Measurements from ENCODE around the gene VSX1.

Gene VSX1

DNA sequence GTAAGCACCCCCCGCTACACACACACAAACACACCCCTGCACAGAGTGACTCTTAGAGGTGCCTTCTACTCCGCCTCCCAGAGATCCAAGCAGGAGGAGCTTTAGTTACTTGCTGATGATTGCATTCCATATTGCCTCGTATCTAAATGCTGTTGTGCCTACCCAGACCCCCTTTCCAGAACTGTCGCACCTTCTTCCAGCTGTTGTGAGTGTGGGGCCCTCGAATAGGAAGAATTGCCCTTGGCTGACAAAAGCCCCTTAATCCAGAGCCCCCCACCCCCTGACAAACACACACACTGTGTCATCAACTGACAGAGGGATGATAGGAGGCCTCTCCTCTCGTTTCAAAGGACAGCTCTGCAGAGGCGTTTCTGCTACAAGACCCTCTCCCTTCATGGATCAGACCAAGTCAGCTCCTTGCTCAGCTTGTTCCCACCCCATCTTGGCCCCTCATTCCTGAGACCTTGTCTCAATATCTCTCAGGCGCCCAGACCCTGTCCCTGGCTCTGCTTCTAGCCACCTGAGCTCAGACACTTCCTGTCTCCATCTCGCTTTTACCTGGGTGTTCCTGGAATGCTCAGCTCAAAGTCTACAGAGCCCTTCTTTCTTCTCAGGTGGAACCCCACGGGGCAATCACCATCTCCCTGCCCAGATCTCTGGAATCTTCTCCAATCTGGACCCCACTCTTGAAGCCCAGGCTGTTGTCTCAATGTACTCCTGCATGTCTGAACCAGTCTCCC is 4.0 kb upstream of the VSX1 start:
- no peak for DNase-seq

DNA sequence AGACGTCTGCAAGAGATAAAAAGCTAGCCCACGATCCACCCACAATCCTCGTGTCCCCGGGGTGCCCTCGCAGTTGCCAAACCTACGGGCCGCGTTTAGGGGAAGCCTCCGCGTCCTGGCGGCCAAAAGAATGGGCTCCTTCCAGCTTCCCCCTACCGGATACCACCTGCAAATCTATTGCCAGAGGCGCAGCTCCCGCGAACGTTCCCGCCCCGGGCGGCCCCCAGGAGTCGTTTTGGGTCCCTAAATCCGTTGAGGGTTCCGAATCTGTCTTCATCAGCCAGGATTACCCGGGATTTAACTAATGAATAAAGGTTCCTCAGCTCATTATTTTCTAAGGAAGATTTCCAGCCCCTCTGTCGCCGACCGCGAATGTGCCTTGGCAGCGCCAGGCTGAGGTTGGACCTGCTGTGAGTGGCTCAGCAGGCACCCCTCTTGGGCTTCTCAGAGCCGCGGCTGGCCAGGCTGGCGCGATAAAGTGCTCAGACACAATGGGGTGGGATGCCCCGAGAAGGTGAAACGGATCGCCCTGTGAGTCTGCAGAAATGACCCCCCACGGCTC is 2.8 kb upstream of the VSX1 start:
- DNase-seq = peak in 2 of 3 donors; percentile 21 to 55

DNA sequence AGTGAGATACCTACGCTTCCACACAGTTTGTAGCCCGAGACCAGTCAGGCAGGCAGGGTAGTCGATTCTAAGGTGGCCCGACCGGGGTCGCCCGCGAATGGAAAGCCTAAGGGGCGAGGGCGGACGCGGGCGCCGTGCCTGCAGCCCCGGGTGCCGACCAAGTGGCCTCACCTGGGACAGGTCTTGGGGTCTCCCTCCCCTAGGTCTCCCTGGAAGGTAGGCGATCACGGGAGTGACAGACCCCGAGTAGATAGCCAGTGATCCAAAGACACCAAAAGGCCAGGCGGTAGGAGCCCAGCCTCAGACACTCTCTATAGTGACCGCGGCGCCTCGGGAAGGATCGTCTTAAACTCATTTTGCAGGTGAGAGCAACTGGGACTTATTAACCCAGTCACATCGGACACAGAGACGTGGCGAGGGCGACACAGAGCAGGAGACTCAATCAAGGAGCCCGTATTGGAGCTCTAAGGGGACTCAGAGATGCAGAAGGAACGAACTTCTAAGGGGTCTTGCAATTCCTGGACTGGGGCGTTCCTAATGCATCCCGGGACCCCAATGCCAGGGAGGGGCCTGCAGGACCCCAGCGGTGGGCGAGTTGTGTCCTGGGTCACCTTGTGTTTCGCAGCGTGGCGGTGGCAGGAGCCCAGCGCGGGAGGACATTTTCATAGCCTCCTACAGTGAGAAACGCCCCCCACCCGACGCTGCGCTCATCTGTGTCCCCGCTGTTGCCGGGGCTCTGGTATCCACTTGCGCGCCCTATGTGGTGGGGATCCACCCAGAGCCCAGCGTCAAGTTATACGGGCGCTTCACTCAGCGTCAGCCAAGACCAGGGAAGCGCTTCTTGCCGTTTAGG is 2.1 kb upstream of the VSX1 start:
- peak in 1 of 3 donors; percentile 43 for DNase-seq

DNA sequence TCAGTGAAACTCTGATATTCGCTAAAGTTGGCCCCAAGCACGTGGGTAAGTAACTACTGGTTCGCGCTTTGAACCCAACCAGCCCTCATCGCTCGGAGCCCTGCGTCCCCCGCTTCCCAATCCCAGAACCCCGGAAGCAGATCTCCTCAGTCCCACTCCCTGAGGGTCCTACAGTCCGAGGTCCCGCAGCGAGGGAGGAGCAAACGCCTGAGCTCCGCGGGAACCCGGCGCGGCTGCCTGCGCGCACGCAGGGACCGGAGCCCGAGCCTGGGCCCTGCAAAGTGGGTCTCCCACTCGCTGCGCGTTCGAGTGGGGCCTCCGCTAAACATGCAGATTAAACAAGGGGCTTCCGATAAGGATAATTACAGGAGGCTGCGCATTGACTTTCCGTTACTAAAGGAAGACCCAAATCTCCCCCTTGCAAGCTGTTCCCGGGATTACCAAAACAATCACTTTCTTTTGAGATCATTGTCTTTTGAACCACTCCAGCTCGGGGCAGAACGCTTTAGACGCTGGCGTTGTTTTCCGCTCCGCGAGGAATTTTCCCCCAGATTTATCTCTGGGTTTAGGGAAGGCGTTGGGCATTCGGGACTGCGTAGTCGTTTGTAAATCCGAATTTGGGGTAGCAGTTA is 1.3 kb upstream of the VSX1 start:
- no peak for DNase-seq

DNA sequence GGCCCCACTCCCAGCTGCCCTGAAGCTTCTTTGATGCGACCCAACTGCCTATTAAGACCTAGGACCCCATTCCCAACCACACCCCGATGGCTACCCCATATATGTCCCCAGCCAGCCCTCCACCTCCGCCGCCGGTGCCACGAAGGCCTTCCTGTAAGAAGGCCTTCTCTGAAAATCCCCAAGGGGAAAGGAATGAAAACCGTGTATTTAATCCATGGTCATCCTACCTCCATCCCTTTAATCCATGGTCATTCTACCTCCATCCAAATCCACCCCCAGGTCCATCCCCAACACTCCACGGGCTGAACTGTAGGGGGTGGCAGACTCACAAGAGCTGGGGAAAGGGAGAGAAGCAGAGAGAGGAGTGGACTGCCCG is 545 bp upstream of the VSX1 start:
- no peak for DNase-seq

DNA sequence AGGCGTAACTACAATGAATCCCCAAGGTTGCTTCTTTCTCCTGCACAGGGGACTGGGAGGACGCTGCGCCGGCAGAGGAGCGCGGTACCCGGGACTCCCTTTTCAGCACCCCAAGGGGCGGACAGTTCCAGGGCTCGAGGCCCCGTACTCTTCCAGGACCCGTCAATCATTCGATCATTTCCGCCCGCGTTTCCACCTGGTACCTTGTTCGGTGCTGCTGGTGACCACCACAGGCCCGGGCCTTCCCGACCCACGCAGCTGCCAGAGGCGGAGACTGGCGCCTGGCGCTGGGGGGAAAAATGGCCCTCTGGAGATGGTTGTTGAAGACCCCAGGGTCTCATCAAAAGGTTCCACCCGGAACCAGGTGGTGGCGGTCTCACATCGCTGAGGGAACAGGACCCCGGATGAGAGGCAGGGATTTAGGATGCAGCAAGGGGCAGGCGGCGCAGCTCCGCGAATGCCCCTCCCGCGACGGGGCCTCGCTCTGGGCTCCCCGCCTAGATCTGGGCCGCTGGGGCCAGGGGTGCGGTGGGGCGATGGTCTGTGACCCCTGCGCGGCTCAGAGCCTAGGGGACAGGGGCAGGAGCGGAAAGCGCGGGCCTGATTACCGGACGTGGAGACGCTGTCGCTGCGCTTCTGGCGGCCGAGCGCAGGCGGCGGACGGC is 744 bp downstream of the VSX1 start:
- peak in 2 of 3 donors; percentile 17 to 56 for DNase-seq

DNA sequence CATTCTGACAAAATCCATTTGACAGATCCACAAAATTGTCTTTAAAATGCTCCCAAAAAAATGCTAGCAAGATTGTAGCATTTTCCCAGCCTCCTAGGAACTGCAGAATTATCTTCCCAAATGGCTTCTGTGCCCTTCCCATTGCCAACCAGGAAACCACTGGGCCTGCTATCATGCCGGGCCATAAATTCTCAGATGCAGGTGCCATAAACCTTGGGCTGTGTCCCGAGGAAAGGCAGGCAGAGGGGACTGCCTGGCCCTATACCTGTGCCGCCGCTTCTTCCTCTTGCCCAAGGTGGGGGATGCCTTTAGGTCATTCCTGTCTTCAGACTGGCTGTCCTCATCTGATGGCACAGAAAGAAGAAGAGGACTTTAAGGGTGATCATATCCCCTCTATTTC is 2.8 kb downstream of the VSX1 start:
- no peak for DNase-seq

DNA sequence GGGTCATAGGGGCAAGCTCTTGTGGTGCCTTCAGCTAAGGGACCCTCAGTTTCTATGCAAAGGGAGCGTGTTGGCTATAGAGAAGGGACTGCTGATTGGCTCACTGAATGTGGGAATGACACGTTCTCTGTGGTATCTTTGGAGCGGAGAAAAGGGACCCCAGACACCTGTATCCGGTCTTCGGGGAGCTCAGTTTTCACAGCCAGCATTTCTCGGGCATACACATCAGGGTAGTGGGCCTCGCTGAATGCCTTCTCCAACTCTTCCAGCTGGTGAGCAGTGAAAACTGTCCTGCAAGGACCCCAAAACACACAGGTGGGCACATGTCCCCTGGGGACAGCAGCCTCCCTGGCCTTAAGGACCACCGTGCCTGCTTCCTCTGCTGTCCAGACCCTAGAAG is 3.3 kb downstream of the VSX1 start:
- DNase-seq = no peak

DNA sequence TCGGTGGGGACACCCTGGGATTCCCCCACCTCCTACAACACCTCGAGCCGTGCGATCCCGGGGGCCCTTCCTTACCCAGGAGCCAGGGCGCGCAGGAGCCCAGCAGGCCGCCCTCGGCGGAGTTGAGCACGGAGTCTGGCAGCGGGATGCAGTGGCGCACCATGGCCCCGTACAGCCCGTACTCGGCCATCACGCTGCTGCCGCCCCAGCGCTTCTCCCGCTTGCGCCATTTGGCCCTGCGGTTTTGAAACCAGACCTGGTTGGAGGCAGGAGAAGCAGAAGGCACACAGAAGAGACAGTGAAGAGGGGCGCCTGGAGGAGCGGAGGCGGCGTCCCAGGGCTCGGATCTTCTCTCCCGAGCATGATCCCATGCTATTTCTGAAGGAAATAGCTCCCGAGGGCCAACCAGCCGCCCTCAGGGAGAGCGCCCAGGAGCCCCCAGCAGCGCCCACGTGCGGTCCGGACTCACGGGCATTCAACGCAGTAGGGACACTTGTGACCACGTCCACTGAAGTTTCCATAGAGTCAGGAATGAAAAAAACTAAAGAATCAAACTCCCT is 4.3 kb downstream of the VSX1 start:
- DNase-seq = peak; percentile 33 to 68 (median 57)

DNA sequence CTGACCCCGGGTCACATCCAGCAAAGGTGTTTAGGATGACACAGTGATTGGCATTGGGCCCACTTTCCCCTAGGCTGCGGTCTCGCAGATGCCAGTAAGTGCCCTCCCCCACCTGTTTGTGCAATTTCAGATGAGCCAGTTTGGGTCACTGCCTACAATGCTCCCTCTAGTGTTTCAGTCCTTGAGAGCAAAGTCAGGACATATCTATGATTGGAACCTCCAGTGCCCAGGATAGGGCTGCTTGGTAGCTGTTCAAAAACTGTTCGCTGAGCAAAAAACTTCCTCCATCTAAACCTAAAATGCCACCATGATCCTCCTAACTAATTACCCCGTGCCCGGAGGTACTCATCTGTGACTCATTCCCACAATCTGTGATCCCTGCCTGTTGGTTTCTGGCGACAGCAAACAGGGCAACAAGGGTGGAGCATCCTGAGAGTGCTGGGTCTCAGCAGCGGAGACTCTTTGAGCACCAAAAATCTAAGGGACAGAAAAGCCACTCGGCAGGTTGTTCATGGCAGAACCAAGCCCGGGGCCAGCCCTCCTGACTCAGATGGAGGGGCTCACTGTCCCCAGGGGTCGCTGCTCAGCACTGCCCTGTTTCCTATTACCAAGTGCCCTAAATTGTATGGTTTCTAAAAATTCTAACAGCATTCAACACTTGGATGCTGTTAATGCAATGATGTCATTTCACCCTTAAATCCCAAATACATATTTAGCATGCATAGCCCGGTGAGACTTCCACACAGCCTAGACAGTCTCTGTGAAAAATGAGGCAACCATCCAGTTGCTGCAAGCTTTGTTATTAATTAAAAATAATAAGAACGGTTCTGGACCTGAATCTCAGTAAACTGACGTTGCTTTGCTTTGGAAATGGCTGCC is 5.0 kb downstream of the VSX1 start:
- peak in 2 of 3 donors; percentile 29 to 38 for DNase-seq

DNA sequence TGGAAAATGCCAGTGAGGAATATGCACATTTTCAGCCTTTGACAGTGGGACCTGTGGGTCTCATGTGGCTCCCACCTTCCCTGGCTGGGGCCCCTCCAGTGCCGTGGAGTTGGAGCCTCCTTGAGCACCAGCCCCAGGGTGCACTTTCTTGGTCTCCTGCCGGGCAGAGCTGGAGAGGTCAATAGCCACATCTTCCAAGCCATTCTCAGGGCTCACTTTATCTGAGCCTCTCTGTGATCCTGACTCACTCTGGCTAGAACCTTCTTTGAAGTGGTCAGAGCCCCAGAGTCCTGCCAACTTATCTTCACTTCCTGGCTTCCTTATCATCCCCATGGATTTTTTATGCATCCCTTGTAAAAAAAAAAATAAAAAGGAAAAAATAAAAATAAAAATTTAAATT is 5.7 kb downstream of the VSX1 start:
- no peak for DNase-seq

DNA sequence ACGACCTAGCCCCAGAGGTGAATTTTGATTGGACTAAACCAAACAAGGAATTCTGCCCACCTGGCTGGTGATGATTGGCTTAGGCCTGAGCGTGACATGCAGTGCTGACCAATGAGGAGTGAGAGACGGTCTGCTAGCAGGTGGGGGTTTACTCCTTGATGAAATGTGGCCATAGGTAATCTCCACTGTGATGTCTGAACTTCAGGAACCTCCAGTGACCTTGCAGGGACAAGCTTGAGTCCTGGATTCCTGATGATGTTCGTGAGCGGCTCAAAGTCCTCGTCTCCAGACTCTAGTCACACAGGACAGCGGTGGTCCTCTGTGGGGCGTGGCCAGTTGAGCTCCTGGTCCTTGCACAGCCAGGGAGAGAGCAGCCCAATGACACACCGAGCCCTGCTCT is 8.4 kb downstream of the VSX1 start:
- DNase-seq = no peak

DNA sequence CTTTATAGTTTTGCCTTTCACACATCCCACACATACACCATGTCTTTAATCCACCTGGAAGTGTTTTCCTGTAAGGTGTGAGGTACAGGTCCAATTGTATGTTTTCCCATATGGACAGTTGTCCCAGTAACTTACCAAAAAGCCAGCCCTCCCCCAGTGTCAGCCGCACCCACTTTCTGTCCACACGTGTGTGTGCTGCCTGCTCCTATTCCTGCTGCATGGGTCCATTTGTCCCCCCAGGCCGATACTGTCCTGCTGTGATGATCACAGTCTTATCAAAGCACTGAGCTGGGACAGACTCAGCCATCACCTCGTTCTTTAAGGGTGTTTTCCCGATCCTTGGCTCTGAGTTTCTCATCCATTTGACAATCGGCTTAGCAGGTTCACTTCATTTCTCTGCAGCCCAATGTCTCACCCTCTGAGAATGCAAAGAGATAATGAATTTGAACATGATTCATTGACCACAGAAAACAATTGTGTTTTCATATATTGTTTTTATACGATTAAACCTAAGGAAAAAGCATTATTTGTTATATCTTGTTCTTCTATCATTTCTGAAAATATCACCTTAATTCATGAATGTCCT is 9.6 kb downstream of the VSX1 start:
- DNase-seq = no peak

DNA sequence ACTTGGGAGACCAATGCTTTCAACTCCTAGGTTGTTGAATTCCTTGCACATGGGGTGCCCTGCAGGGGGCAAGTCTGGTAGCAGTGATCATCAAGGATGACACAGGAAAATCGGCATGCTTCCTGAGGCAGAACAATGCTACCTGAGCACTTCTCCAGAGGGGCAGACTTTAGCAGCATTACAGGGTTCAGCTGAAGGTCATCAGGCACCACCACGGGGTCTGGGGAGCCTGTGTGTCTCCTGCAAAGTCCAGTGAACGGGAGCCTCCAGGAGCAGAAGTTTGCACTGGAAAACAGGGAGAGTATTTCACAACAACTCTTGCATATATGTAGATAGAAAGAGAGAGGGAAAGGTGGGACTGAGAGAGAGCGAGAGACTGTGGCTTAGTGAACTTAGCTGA is 10.2 kb downstream of the VSX1 start:
- no peak for DNase-seq

DNA sequence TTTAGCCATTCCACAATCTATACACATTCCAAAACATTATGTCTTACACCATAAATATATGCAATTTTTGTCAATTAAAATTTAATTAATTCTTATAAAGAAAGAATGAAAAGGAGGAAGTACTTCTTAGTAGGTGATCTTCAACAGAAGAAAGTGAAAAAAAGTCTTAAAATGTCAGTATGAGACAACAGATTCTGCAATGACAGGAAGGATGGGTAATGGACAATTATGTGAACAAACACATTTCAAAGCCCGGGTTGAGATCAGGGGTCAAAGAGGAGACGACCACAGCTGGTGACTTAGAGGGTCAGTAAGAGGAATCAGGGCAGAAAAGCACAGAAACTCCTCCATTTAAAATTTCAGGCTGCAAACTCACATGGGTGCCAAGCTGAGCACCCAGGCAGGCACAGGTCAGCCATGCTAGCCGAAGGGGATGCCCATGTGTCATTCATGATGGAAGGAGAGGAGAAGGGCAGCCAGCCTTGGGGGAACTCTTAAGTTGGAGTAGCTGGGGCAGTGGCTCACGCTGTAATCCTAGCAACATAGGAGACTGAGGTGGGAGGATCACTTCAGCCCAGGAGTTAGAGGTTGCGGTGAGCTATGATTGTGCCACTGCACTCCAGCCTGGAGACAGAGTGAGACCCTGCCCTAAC is 11.0 kb downstream of the VSX1 start:
- DNase-seq = no peak

DNA sequence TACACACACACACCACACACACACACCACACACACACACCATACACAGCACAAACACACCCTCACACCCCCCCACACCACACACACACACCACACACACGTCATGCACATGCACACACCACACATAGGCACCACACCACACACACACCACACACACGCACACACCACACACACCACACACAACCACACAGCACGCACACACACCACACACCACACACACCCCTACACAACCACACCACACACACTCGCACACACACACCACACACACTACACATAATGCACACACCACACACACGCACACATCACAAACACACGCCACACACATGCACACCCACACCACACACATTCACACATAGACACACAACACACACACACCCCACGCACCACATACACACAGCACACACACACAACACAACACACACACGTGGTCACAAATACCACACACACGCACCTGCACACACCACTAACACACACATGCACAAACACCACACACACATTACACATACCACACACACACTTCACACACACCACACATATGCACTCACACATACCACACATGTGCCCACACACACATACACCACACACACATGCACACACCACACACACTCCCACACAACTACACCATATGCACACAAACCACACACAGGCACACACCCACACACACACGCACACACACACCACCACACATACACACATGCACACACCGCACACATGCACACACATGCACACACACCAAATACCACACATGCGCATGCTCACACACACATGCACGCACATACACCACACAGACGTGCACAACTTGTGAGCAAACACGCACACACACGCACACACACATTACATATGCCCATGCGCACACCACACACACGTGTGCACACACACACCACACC is 14.6 kb downstream of the VSX1 start:
- no peak for DNase-seq

DNA sequence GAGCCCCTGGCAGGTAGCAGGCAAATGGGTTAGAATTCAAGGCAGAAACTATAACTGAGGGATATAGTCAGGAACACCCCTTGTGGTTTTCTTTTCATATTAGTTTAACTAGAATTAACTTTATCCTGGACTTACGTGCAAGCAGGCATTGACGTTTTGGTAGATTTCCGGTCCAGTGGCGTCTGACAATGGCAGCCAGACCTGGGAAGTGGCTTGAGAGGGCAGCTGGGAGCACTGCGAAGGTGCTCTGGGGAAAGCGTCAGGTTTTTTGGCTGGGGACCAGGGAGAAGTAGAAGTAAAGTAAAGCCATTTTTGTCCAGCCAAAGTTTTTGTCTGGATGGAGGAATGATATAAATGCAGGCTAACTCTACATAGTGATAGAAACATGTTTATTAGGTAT is 15.6 kb downstream of the VSX1 start:
- no peak for DNase-seq

DNA sequence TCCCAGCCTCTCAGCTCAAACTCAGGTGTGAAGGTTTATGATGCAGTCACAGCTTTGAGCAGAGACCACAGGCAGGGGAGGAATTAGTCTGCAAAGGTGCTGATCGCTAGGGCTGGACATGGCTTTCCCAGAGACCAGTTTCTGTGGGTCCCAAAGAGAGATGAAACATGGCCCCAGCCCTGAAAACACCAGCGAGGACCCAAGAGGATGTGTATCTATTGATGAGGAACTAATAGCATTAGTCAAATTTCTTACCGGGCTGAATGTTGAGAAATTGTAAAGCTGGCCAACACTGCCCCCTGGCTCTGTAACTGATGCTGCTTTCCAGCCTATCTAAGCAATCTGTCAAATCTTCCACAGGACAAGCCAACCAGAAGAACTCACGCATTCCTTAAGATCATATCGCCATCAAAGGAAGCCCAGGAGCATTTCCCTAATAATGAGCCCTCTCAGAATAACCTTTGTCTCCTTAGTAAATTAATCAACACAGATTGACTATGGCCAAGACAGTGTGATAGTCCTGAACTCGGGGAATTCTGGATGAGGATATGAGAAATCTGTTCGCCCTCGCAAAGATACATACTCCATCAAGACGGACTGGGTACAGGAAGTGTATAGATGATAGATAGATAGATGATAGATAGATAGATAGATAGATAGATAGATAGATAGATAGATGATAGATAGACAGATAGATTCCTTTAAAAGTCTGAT is 16.2 kb downstream of the VSX1 start:
- DNase-seq = peak; percentile 73 to 79 (median 78)

DNA sequence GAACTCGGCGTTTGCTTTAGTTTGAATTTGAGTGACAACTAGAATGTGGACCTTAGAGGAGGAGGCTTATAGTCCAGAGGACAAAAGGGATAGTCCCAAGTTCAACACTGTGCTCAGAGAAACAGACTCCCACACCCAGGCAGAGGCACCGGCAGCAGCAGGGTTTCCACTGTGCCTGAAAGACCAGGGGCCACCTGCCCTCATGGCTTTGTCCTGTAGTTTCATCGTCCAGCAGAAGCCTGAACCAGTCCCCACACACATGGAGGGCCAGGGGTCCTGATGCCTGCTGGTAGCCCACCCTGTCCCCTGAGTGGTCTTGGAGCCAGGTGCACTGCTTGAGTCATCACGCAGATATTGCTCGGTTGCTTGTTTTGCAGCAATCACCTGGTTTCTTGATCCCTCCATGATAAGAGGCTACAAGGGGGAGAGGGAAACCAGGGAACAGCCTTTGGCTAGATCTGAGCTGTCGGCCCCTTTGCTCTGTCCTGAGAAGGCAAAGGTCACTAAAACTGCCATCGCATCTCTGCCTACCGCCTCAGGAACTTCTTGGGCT is 16.8 kb downstream of the VSX1 start:
- no peak for DNase-seq

All from suppressor macrophage treated with lipopolysaccharide for 1 hour (primary cell).